Activated naive CD4-positive, alpha-beta T cell treated with anti-CD3 and anti-CD28 coated beads, Interleukin-2, amount 10 ng/mL, durations not matched to agents 7 days and 5 days (primary cell): ENCODE data around the gene FAM107A.

Source experiments
- CTCF ChIA-PET: fragments of 350-600 bp; sonication (Branson Sonifier 250); formaldehyde crosslinking; loops from one replicate; lab custom pipeline; 2021; ENCODE audit warnings: antibody characterized with exemption; lab: Charles Lee
- DNase-seq: peaks from one replicate; pipeline ENCODE4 v3.0.0-alpha.2; 2020
- H3K27ac Mint-ChIP-seq: one replicate; pipeline ENCODE4 v1.8.0; 2021; ENCODE audit warnings: mild to moderate bottlenecking, moderate library complexity, mixed read lengths
- H3K27me3 Mint-ChIP-seq: one replicate; pipeline ENCODE4 v1.8.0; 2021; ENCODE audit warnings: mild to moderate bottlenecking, mixed read lengths
- H3K36me3 Mint-ChIP-seq: one replicate; pipeline ENCODE4 v1.8.0; 2021; ENCODE audit warnings: mixed read lengths
- H3K4me1 Mint-ChIP-seq: one replicate; pipeline ENCODE4 v1.8.0; 2021; ENCODE audit warnings: mixed read lengths
- H3K4me3 Mint-ChIP-seq: one replicate; pipeline ENCODE4 v1.8.0; 2021; ENCODE audit warnings: mild to moderate bottlenecking, moderate library complexity, mixed read lengths
- H3K9me3 Mint-ChIP-seq: one replicate; pipeline ENCODE4 v1.8.0; 2021; ENCODE audit warnings: mixed read lengths

Gene FAM107A

GRCh38 chr3:58568572-58569286 lies 8.5 kb downstream of the FAM107A start:
- no peaks in the 10 kb centered on the region for H3K9me3 Mint-ChIP-seq

GRCh38 chr3:58567251-58567515 lies 10.0 kb downstream of the FAM107A start:
- H3K27ac Mint-ChIP-seq, result no peak overlapping the region
- CTCF ChIA-PET, result interaction anchor here (1.0 to 8.0 kb wide), 6 partner anchors 11 to 260 kb away, joined by 3 to 127 read pairs (median 5); no protein-coding TSS in a partner anchor

More at GRCh38 chr3:58568572-58569286, 8.5 kb downstream of the FAM107A start:
- H3K27ac Mint-ChIP-seq, result no peak overlapping the region
- DNase-seq, result peak; percentile 81
- no peaks in the 10 kb centered on the region for H3K4me1 Mint-ChIP-seq
- H3K27me3 Mint-ChIP-seq, result peaks cover 12% of the 10 kb centered on the region
- H3K36me3 Mint-ChIP-seq, result no peaks in the 10 kb centered on the region
- CTCF ChIA-PET, result interaction anchor here (0.7 to 8.0 kb wide), 10 partner anchors 8 to 263 kb away, joined by 3 to 127 read pairs (median 4); partner anchors contain the start of genes HTD2 and RPP14
- no peak overlapping the region for H3K4me3 Mint-ChIP-seq

GRCh38 chr3:58566398-58567250 lies 10.6 kb downstream of the FAM107A start:
- no peak for DNase-seq
- H3K27me3 Mint-ChIP-seq, result no peaks in the 10 kb centered on the region
- H3K36me3 Mint-ChIP-seq, result no peaks in the 10 kb centered on the region
- no peak overlapping the region for H3K4me3 Mint-ChIP-seq
- no peaks in the 10 kb centered on the region for H3K9me3 Mint-ChIP-seq
- H3K27ac Mint-ChIP-seq, result no peak overlapping the region
- no peaks in the 10 kb centered on the region for H3K4me1 Mint-ChIP-seq
- CTCF ChIA-PET, result interaction anchor here (1.0 to 8.0 kb wide), 5 partner anchors 10 to 260 kb away, joined by 3 to 127 read pairs (median 4); no protein-coding TSS in a partner anchor

More at GRCh38 chr3:58567251-58567515, 10.0 kb downstream of the FAM107A start:
- peaks cover 1% of the 10 kb centered on the region for H3K27me3 Mint-ChIP-seq
- no peak for DNase-seq
- H3K4me3 Mint-ChIP-seq, result no peak overlapping the region
- no peaks in the 10 kb centered on the region for H3K4me1 Mint-ChIP-seq
- no peaks in the 10 kb centered on the region for H3K9me3 Mint-ChIP-seq
- no peaks in the 10 kb centered on the region for H3K36me3 Mint-ChIP-seq

GRCh38 chr3:58565621-58566397 lies 11.4 kb downstream of the FAM107A start:
- DNase-seq, result no peak
- no peaks in the 10 kb centered on the region for H3K9me3 Mint-ChIP-seq
- CTCF ChIA-PET, result interaction anchor here (1.0 to 8.0 kb wide), 3 partner anchors 9 to 62 kb away, joined by 4 to 127 read pairs (median 33); no protein-coding TSS in a partner anchor
- H3K27ac Mint-ChIP-seq, result no peak overlapping the region
- no peak overlapping the region for H3K4me3 Mint-ChIP-seq
- no peaks in the 10 kb centered on the region for H3K36me3 Mint-ChIP-seq
- H3K4me1 Mint-ChIP-seq, result no peaks in the 10 kb centered on the region
- no peaks in the 10 kb centered on the region for H3K27me3 Mint-ChIP-seq

GRCh38 chr3:58564456-58565160 lies 12.6 kb downstream of the FAM107A start:
- DNase-seq, result no peak
- Mint-ChIP-seq H3K9me3 (no peaks in the 10 kb centered on the region), H3K27me3 (no peaks in the 10 kb centered on the region), H3K4me3 (no peak overlapping the region), H3K4me1 (no peaks in the 10 kb centered on the region), H3K36me3 (no peaks in the 10 kb centered on the region), H3K27ac (no peak overlapping the region)
- CTCF ChIA-PET, result interaction anchor here (8.0 kb wide), 1 partner anchor 64 kb away, joined by 127 read pairs; no protein-coding TSS in a partner anchor

GRCh38 chr3:58564054-58564453 lies 13.1 kb downstream of the FAM107A start:
- Mint-ChIP-seq H3K36me3 (no peaks in the 10 kb centered on the region), H3K27me3 (no peaks in the 10 kb centered on the region), H3K4me1 (no peaks in the 10 kb centered on the region), H3K4me3 (no peak overlapping the region), H3K9me3 (no peaks in the 10 kb centered on the region), H3K27ac (no peak overlapping the region)
- DNase-seq, result no peak
- CTCF ChIA-PET, result no interaction called here

- H3K9me3 Mint-ChIP-seq, result no peaks in the 10 kb centered on the region
- H3K36me3 Mint-ChIP-seq, result no peaks in the 10 kb centered on the region
- H3K4me3 Mint-ChIP-seq, result no peak overlapping the region
- no peaks in the 10 kb centered on the region for H3K4me1 Mint-ChIP-seq
- CTCF ChIA-PET, result no interaction called here
- no peaks in the 10 kb centered on the region for H3K27me3 Mint-ChIP-seq
- no peak overlapping the region for H3K27ac Mint-ChIP-seq
- no peak for DNase-seq
Measured at GRCh38 chr3:58563386-58564035, 13.7 kb downstream of the FAM107A start.

GRCh38 chr3:58562498-58562897 lies 14.7 kb downstream of the FAM107A start:
- Mint-ChIP-seq H3K36me3 (no peaks in the 10 kb centered on the region), H3K4me3 (no peak overlapping the region), H3K4me1 (no peaks in the 10 kb centered on the region), H3K27ac (no peak overlapping the region), H3K27me3 (no peaks in the 10 kb centered on the region), H3K9me3 (no peaks in the 10 kb centered on the region)
- CTCF ChIA-PET, result no interaction called here
- DNase-seq, result no peak

GRCh38 chr3:58560771-58561311 lies 16.4 kb downstream of the FAM107A start:
- H3K9me3 Mint-ChIP-seq, result no peaks in the 10 kb centered on the region
- H3K4me3 Mint-ChIP-seq, result no peak overlapping the region
- no peaks in the 10 kb centered on the region for H3K36me3 Mint-ChIP-seq
- CTCF ChIA-PET, result interaction anchor here (1.1 kb wide), 1 partner anchor 8 kb away, joined by 4 read pairs; no protein-coding TSS in a partner anchor
- H3K27ac Mint-ChIP-seq, result no peak overlapping the region
- no peaks in the 10 kb centered on the region for H3K4me1 Mint-ChIP-seq
- no peaks in the 10 kb centered on the region for H3K27me3 Mint-ChIP-seq
- DNase-seq, result no peak

GRCh38 chr3:58559586-58559985 lies 17.6 kb downstream of the FAM107A start:
- Mint-ChIP-seq H3K27ac (no peak overlapping the region), H3K9me3 (no peaks in the 10 kb centered on the region), H3K36me3 (no peaks in the 10 kb centered on the region), H3K4me3 (no peak overlapping the region), H3K4me1 (no peaks in the 10 kb centered on the region), H3K27me3 (peaks cover 4% of the 10 kb centered on the region)
- CTCF ChIA-PET, result interaction anchor here (1.1 to 1.5 kb wide), 2 partner anchors 9 to 11 kb away, joined by 3 to 4 read pairs; no protein-coding TSS in a partner anchor
- DNase-seq, result no peak

- CTCF ChIA-PET, result interaction anchor here (0.8 to 5.3 kb wide), 3 partner anchors 11 to 251 kb away, joined by 4 to 33 read pairs (median 9); no protein-coding TSS in a partner anchor
- Mint-ChIP-seq H3K9me3 (no peaks in the 10 kb centered on the region), H3K27ac (no peak overlapping the region), H3K4me1 (no peaks in the 10 kb centered on the region), H3K27me3 (peaks cover 4% of the 10 kb centered on the region), H3K4me3 (no peak overlapping the region), H3K36me3 (no peaks in the 10 kb centered on the region)
- DNase-seq, result no peak
Measured at GRCh38 chr3:58557491-58557890, 19.7 kb downstream of the FAM107A start.

GRCh38 chr3:58556761-58557221 lies 20.4 kb downstream of the FAM107A start:
- Mint-ChIP-seq H3K36me3 (no peaks in the 10 kb centered on the region), H3K4me3 (no peak overlapping the region), H3K4me1 (no peaks in the 10 kb centered on the region), H3K27me3 (peaks cover 4% of the 10 kb centered on the region), H3K27ac (no peak overlapping the region), H3K9me3 (peaks cover 1% of the 10 kb centered on the region)
- no peak for DNase-seq
- CTCF ChIA-PET, result interaction anchor here (0.8 to 5.3 kb wide), 3 partner anchors 11 to 250 kb away, joined by 4 to 33 read pairs (median 9); no protein-coding TSS in a partner anchor
